H1 (cell line): ENCODE data around the gene FADS6.

Experiments
- ASH2L ChIP-seq: fragments of 200-600, 300-600 bp; sonication (generic); IDR thresholded peaks from one replicate; pipeline ENCODE4 v1.7.1; 2017; ENCODE audit warnings: low read length
- CHD2 ChIP-seq: IDR thresholded peaks from 2 replicates; pipeline ENCODE4 v1.6.1; 2012; ENCODE audit warnings: low read length, improper control_type of control experiment
- CTCF ChIP-seq, 3 experiments: IDR thresholded peaks; 1 replicate in 2 of 3; 2 replicates in 1 of 3; pipeline versions ENCODE4 v1.5.1 to v1.6.1; 2011; ENCODE audit warnings: low read length in 3 of 3, mild to moderate bottlenecking in 3 of 3, inconsistent platforms in 2 of 3, low read depth in 1 of 3, moderate library complexity in 1 of 3; ENCODE audit not compliant: insufficient read depth in 1 of 3; ENCODE audit errors: control extremely low read depth in 1 of 3
- EZH2 ChIP-seq: fragments of 200-600 bp; sonication (generic); IDR thresholded peaks from 2 replicates; pipeline ENCODE4 v1.7.1; 2012; ENCODE audit warnings: low read depth, mild to moderate bottlenecking, moderate library complexity, low read length, inconsistent platforms; ENCODE audit not compliant: severe bottlenecking
- GTF2F1 ChIP-seq: IDR thresholded peaks from 2 replicates; pipeline ENCODE4 v1.6.1; 2012; ENCODE audit warnings: low read depth, low read length, improper control_type of control experiment, borderline replicate concordance
- MAFK ChIP-seq: IDR thresholded peaks from 2 replicates; pipeline ENCODE4 v1.6.1; 2012; ENCODE audit warnings: low read depth, mild to moderate bottlenecking, improper control_type of control experiment, low read length
- POLR2AphosphoS5 ChIP-seq: IDR thresholded peaks from 2 replicates; pipeline ENCODE4 v1.6.1; 2011; ENCODE audit warnings: low read depth, low read length
- SIN3A ChIP-seq, 2 experiments: IDR thresholded peaks in 1 of 2; conservative IDR thresholded peaks in 1 of 2; 2 replicates each; pipeline ENCODE4 v1.6.1; 2011 to 2012; ENCODE audit warnings: low read length in 2 of 2, improper control_type of control experiment in 1 of 2, low read depth in 1 of 2, mild to moderate bottlenecking in 1 of 2
- SP1 ChIP-seq: IDR thresholded peaks from 2 replicates; pipeline ENCODE4 v1.6.1; 2011; ENCODE audit warnings: low read depth, low read length
- USF2 ChIP-seq: IDR thresholded peaks from 2 replicates; pipeline ENCODE4 v1.6.1; 2011; ENCODE audit warnings: low read length, improper control_type of control experiment

GRCh38 chr17:74846621-74847020 lies 46.8 kb downstream of the FADS6 start:
- no peak for TF ChIP-seq ASH2L
- no peak for TF ChIP-seq GTF2F1
- TF ChIP-seq CHD2, result no peak
- no peak for TF ChIP-seq SP1
- TF ChIP-seq EZH2, result no peak
- no peak for TF ChIP-seq MAFK
- no peak for TF ChIP-seq SIN3A (conservative IDR thresholded peaks at IDR 0.05 in 1 of 2, IDR thresholded peaks at IDR 0.05 in 1 of 2; ENCODE audit: low read depth in 1 of 2, low read length in 2 of 2)
- TF ChIP-seq POLR2AphosphoS5, result no peak
- TF ChIP-seq USF2, result no peak
- TF ChIP-seq CTCF (IDR thresholded peaks at IDR 0.05; ENCODE audit: control extremely low read depth in 1 of 3, insufficient read depth in 1 of 3, low read depth in 1 of 3, low read length in 3 of 3), result no peak
